Stomach smooth muscle (tissue), 2 donors: Measurements from ENCODE around the gene SCOC.
A peak's percentile ranks its signal among the peaks of the same experiment; 100 is the strongest.

Experiments used
- H3K27ac ChIP-seq: one replicate; pipeline ENCODE4 v1.7.0; 2013; ENCODE audit warnings: mild to moderate bottlenecking, low read length, inconsistent platforms
- H3K27me3 ChIP-seq, 2 donors: one replicate each; pipeline ENCODE4 v1.7.0; 2013; ENCODE audit warnings: low read length in 2 of 2; ENCODE audit not compliant: insufficient read depth in 2 of 2, control insufficient read depth in 1 of 2
- H3K36me3 ChIP-seq, 2 donors: one replicate each; pipeline ENCODE4 v1.7.0; 2013; ENCODE audit warnings: low read length in 2 of 2; ENCODE audit not compliant: control insufficient read depth in 2 of 2, insufficient read depth in 2 of 2
- H3K4me1 ChIP-seq: one replicate; pipeline ENCODE4 v1.7.0; 2013; ENCODE audit warnings: low read length; ENCODE audit not compliant: control insufficient read depth, insufficient read depth
- H3K4me3 ChIP-seq, 2 donors: one replicate each; pipeline ENCODE4 v1.7.0; 2013; ENCODE audit warnings: low read length in 2 of 2
- H3K9ac ChIP-seq, 2 donors: one replicate each; pipeline ENCODE4 v1.7.0; 2013; ENCODE audit warnings: low read length in 2 of 2, mild to moderate bottlenecking in 1 of 2
- H3K9me3 ChIP-seq, 2 donors: one replicate each; pipeline ENCODE4 v1.7.0; 2013; ENCODE audit warnings: low read length in 2 of 2; ENCODE audit not compliant: control insufficient read depth in 2 of 2
- donor health status: healthy.
- donor health status: Pancreatic carcinoma.

SCOC gene

DNA sequence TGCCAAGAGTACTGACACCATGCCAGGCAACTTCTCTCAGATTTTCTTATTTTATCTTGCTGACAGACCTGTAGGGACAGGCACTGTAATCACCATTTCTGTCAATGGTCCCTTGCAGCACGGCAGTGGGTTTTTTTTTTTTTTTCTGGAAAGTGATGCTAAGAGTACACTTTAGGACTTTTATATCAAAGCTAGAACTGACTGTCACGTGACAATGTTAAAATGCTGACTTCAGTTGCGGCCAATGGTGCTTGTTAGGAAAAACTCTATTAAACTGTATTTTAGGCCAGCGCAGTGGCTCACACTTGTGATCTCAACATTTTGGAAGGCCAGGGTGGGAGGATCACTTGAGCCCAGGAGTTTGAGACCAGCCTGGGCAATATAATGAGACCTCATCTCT is 12.3 kb upstream of the SCOC start:
- Histone ChIP-seq H3K4me3 (no peak overlapping the region), H3K27ac (no peak overlapping the region), H3K9ac (no peak overlapping the region), H3K9me3 (no peaks in the 10 kb centered on the region), H3K36me3 (no peaks in the 10 kb centered on the region), H3K4me1 (no peaks in the 10 kb centered on the region), H3K27me3 (peaks cover 0 to 2% of the 10 kb centered on the region in 2 donors)

DNA sequence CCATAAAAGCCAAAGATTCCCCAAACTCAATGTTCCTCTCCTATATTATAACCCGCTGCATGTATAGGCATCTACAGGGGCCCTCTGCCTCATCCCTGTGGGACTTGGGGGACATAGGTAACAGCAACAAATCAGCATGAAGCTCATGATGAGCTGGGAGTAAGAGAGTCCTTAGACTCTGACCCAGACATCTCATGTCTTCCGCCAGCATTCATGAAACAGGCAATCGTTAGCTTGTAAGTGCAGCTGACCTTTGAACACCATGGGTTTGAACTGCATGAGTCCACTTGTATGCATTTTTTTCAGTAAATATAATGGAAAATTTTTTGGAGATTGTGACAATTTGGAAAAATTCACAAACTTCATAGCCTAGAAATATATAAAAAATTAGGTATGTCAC is 10.4 kb upstream of the SCOC start:
- Histone ChIP-seq H3K4me3 (no peak overlapping the region), H3K36me3 (no peaks in the 10 kb centered on the region), H3K27ac (no peak overlapping the region)

DNA sequence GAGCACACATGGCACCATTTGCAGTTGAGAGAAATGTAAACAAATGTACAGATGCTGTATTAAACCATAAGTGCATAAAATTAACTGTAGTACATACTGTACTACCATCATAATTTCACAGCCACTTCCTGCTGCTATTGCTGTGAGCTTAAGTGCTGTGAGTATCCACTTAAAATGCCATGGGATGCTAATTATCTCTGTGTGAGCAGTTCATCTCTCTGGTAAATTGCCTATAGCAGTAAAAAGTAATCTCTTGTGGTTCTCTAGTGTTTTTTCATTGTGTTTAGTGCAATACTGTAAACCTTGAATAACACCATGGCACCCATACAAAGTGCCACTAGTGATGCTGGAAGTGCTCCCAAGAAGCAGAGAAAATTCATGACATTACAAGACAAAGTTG is 9.9 kb upstream of the SCOC start:
- no peak overlapping the region for H3K4me3 ChIP-seq
- no peaks in the 10 kb centered on the region for H3K4me1 ChIP-seq
- no peaks in the 10 kb centered on the region for H3K9me3 ChIP-seq
- no peak overlapping the region for H3K9ac ChIP-seq
- H3K27ac ChIP-seq, result no peak overlapping the region
- H3K27me3 ChIP-seq, result no peaks in the 10 kb centered on the region
- no peaks in the 10 kb centered on the region for H3K36me3 ChIP-seq

More for the DNA sequence above, 10.4 kb upstream of the SCOC start:
- Histone ChIP-seq H3K9ac (no peak overlapping the region), H3K9me3 (no peaks in the 10 kb centered on the region), H3K27me3 (no peaks in the 10 kb centered on the region), H3K4me1 (no peaks in the 10 kb centered on the region)

DNA sequence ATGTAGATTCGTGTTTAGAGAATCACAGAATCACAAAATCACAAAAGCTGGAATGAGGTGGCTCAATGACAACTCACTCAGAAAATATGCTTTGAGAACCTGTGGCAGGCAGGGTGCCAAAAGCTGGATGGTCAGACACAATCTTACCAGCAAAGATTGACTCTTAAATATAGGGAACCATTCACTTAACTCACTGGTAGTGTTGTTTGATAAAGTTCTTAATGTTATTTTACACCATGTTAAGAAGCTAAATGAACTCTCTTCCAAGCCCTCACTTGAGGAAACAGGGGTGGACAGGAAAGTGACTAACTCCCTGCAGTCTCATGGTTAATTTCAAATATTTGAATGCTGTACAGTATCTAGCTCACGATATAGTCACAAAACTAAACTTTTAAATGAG is 5.7 kb upstream of the SCOC start:
- no peaks in the 10 kb centered on the region for H3K27me3 ChIP-seq
- no peaks in the 10 kb centered on the region for H3K4me1 ChIP-seq
- H3K4me3 ChIP-seq, result no peak overlapping the region
- H3K9ac ChIP-seq, result no peak overlapping the region
- H3K9me3 ChIP-seq, result no peaks in the 10 kb centered on the region
- H3K36me3 ChIP-seq, result no peaks in the 10 kb centered on the region
- H3K27ac ChIP-seq, result no peak overlapping the region

DNA sequence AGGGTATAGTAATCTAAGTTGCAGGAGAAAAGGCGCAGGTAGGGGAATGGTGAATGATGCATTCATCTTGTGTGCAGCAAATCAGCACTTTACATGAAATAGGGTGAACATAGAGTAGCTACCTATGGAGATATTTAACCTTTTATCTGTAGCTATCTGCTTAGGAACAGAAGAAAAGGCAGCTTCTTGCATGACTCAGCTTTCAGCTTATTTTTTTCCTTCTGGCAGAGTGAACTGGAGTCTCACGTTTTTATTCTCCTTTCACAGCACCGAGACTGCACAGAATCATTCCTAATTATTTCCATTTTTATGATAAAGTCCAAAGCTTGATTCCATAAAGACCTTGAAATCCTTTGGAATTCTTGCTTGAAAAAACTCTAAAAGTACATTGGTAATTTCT is 4.8 kb upstream of the SCOC start:
- no peaks in the 10 kb centered on the region for H3K27me3 ChIP-seq
- no peak overlapping the region for H3K9ac ChIP-seq
- no peaks in the 10 kb centered on the region for H3K36me3 ChIP-seq
- H3K4me3 ChIP-seq, result no peak overlapping the region
- no peaks in the 10 kb centered on the region for H3K4me1 ChIP-seq
- no peaks in the 10 kb centered on the region for H3K9me3 ChIP-seq
- H3K27ac ChIP-seq, result no peak overlapping the region

DNA sequence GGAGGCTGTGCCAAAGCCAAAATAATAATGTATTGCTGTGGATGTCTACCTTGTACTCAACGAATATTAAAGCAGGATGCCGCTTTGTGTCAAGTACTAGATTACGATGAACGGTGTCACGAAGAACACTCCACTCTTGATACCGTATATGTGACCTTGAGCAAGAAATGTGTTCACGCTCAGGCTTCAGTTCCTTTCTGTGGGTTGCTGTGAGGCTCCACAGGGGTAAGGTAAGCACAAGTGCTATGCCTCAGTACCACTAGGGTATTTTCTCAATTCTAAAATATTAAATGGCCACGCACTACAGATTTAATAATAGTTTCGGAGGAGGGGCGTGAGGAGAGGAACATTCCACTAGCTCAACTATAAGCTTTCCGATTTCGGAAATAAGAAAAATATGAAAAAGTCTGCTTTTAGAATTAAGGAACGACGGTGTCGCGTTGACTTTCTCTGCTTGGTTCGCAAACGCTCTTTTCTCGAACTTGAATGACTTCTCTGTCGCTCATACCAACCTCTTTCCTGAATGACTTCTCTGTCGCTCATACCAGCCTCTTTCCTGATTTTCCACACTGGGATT is 607 bp upstream of the SCOC start:
- Histone ChIP-seq H3K9me3 (no peaks in the 10 kb centered on the region), H3K27ac (peak overlapping the region; percentile 70), H3K9ac (peak overlapping the region; percentile 81 to 92), H3K36me3 (no peaks in the 10 kb centered on the region), H3K4me1 (peaks cover 9% of the 10 kb centered on the region), H3K4me3 (peak overlapping the region; percentile 79 to 99), H3K27me3 (no peaks in the 10 kb centered on the region)

DNA sequence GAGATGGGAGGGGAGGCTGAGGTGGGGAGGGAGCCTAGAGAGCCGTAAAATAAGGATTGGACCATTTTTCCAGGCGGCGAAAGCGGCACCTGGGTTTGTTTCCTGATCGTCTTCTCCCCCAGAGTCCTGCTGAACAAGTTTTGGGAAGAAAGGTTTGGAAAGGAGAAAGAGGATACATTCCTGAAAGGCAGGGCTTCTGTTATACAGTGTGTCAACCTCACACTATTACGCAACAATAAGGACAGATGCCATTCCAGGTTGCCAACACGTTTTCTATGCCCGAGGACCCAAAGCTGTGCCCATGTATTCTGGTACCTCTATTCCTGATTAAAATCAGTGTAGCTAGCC is 658 bp downstream of the SCOC start:
- H3K27me3 ChIP-seq, result no peaks in the 10 kb centered on the region
- no peaks in the 10 kb centered on the region for H3K36me3 ChIP-seq
- H3K9me3 ChIP-seq, result no peaks in the 10 kb centered on the region
- peak overlapping the region; percentile 79 to 99 for H3K4me3 ChIP-seq
- peak overlapping the region; percentile 68 to 80 for H3K9ac ChIP-seq
- peaks cover 9% of the 10 kb centered on the region for H3K4me1 ChIP-seq
- H3K27ac ChIP-seq, result peak overlapping the region; percentile 70

DNA sequence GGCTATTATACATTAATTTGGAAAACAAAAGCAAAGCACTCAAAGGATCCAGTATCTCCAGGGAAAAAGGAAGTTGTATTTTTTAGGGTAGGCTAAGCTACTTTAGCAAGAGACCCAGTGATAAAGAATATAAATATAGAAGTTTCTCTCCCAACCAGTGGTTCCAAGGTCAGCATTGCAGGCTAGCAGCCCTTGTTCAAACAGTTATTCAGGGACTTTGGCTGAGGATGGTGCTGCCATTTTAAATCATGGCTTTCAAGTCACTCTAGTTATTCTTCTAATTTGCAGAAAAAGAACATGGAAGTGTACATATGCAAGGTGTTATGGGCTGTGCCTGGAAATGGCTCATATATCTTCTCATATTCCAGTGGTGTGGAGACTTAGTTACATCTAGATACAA is 9.3 kb downstream of the SCOC start:
- Histone ChIP-seq H3K9ac (no peak overlapping the region), H3K36me3 (peaks cover 2 to 9% of the 10 kb centered on the region in 2 donors), H3K27me3 (no peaks in the 10 kb centered on the region), H3K9me3 (no peaks in the 10 kb centered on the region), H3K4me1 (no peaks in the 10 kb centered on the region), H3K4me3 (no peak overlapping the region), H3K27ac (no peak overlapping the region)

DNA sequence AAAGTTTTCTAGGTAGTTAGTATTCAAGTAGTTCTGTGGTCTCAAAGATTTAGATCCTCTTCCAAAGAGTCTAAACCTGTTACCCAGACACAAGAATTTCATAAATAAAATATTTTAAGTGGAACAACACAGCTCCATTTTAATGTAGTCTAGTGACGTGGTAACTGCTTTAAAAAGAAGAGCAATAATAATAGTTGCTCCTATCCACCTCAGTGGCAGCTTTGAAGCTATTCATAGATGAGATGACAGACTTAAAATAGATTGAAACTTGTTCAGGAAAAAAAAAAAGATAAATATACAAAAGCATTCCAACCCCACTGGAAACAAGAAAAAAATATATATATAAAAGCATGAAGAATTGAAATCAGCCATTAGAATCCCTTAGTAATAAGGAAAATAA is 14.6 kb downstream of the SCOC start:
- no peaks in the 10 kb centered on the region for H3K27me3 ChIP-seq
- H3K9me3 ChIP-seq, result no peaks in the 10 kb centered on the region
- H3K9ac ChIP-seq, result no peak overlapping the region
- no peak overlapping the region for H3K27ac ChIP-seq
- H3K4me3 ChIP-seq, result no peak overlapping the region
- H3K36me3 ChIP-seq, result peaks cover 0 to 5% of the 10 kb centered on the region in 2 donors
- no peaks in the 10 kb centered on the region for H3K4me1 ChIP-seq

DNA sequence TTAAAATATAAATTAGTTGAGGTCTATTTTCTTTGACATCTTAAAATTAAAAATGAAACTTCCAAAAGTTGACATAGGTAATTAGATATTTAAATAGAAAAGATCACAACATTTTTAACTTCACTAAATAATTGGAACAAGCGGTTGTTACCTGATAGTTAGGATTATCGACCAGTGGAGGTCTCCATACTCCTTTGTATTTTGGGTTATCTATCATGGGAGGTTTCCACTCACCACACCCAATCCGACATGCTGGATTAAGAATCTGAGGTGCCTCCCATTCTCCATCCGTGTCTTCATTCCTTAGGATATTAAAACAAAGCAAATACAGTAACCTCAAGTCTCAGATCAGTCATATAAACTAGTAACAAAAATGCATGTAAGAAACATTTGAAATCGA is 22.2 kb downstream of the SCOC start:
- Histone ChIP-seq H3K9me3 (no peaks in the 10 kb centered on the region), H3K4me3 (no peak overlapping the region), H3K9ac (no peak overlapping the region), H3K4me1 (no peaks in the 10 kb centered on the region), H3K36me3 (peaks cover 0 to 5% of the 10 kb centered on the region in 2 donors), H3K27ac (no peak overlapping the region), H3K27me3 (no peaks in the 10 kb centered on the region)

DNA sequence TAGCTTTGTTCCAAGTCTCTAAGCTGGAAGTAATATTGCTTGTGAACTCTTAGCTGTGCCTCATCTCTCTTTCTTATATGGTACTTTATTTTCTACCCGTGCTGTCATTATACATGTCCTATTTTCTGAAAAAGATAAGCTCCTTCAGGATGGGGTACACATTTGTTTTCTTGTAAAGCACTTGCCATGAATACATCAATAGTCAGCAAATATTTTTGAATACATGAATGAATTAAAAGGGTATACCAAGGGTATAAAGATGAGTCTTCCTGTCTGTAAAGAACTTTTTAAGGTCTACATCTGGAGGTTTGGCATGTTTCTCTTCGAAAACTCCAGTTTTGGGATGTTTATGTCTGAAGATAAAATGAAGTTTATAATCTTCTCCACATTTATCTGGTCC is 26.7 kb downstream of the SCOC start:
- H3K4me3 ChIP-seq, result no peak overlapping the region
- peaks cover 0 to 5% of the 10 kb centered on the region in 2 donors for H3K36me3 ChIP-seq
- no peaks in the 10 kb centered on the region for H3K27me3 ChIP-seq
- no peaks in the 10 kb centered on the region for H3K9me3 ChIP-seq
- no peaks in the 10 kb centered on the region for H3K4me1 ChIP-seq
- no peak overlapping the region for H3K9ac ChIP-seq
- H3K27ac ChIP-seq, result no peak overlapping the region
